Stomach smooth muscle (tissue), 2 donors: ENCODE results near the gene UXS1.
A peak's percentile ranks its signal among the peaks of the same experiment; 100 is the strongest.

Source experiments
- H3K27ac ChIP-seq: one replicate; pipeline ENCODE4 v1.7.0; 2013; ENCODE audit warnings: mild to moderate bottlenecking, low read length, inconsistent platforms
- H3K27me3 ChIP-seq, 2 donors: one replicate each; pipeline ENCODE4 v1.7.0; 2013; ENCODE audit warnings: low read length in 2 of 2; ENCODE audit not compliant: insufficient read depth in 2 of 2, control insufficient read depth in 1 of 2
- H3K36me3 ChIP-seq, 2 donors: one replicate each; pipeline ENCODE4 v1.7.0; 2013; ENCODE audit warnings: low read length in 2 of 2; ENCODE audit not compliant: control insufficient read depth in 2 of 2, insufficient read depth in 2 of 2
- H3K4me1 ChIP-seq: one replicate; pipeline ENCODE4 v1.7.0; 2013; ENCODE audit warnings: low read length; ENCODE audit not compliant: control insufficient read depth, insufficient read depth
- H3K4me3 ChIP-seq, 2 donors: one replicate each; pipeline ENCODE4 v1.7.0; 2013; ENCODE audit warnings: low read length in 2 of 2
- H3K9ac ChIP-seq, 2 donors: one replicate each; pipeline ENCODE4 v1.7.0; 2013; ENCODE audit warnings: low read length in 2 of 2, mild to moderate bottlenecking in 1 of 2
- H3K9me3 ChIP-seq, 2 donors: one replicate each; pipeline ENCODE4 v1.7.0; 2013; ENCODE audit warnings: low read length in 2 of 2; ENCODE audit not compliant: control insufficient read depth in 2 of 2
- donor health status: healthy.
- donor health status: Pancreatic carcinoma.

The UXS1 gene

GRCh38 chr2:106061611-106062349, 132.3 kb downstream of the UXS1 start:
- Histone ChIP-seq H3K4me1 (peaks cover 15% of the 10 kb centered on the region), H3K27me3 (peaks cover 0 to 4% of the 10 kb centered on the region in 2 donors), H3K9ac (no peak overlapping the region), H3K36me3 (no peaks in the 10 kb centered on the region), H3K9me3 (no peaks in the 10 kb centered on the region), H3K27ac (no peak overlapping the region), H3K4me3 (no peak overlapping the region)

GRCh38 chr2:106059416-106060065, 134.6 kb downstream of the UXS1 start:
- Histone ChIP-seq H3K4me1 (no peaks in the 10 kb centered on the region), H3K9me3 (no peaks in the 10 kb centered on the region), H3K9ac (no peak overlapping the region), H3K27ac (no peak overlapping the region), H3K27me3 (peaks cover 0 to 2% of the 10 kb centered on the region in 2 donors), H3K4me3 (no peak overlapping the region), H3K36me3 (no peaks in the 10 kb centered on the region)

GRCh38 chr2:106058469-106059137, 135.5 kb downstream of the UXS1 start:
- no peaks in the 10 kb centered on the region for H3K4me1 ChIP-seq
- peaks cover 0 to 2% of the 10 kb centered on the region in 2 donors for H3K27me3 ChIP-seq
- no peaks in the 10 kb centered on the region for H3K9me3 ChIP-seq
- H3K9ac ChIP-seq, result no peak overlapping the region
- no peak overlapping the region for H3K27ac ChIP-seq
- H3K4me3 ChIP-seq, result no peak overlapping the region
- H3K36me3 ChIP-seq, result no peaks in the 10 kb centered on the region

- Histone ChIP-seq H3K9ac (no peak overlapping the region), H3K9me3 (no peaks in the 10 kb centered on the region), H3K4me3 (no peak overlapping the region), H3K4me1 (peaks cover 4% of the 10 kb centered on the region), H3K27me3 (no peaks in the 10 kb centered on the region), H3K36me3 (no peaks in the 10 kb centered on the region), H3K27ac (no peak overlapping the region)
Measured at GRCh38 chr2:106057206-106057605, 136.9 kb downstream of the UXS1 start.

DNA sequence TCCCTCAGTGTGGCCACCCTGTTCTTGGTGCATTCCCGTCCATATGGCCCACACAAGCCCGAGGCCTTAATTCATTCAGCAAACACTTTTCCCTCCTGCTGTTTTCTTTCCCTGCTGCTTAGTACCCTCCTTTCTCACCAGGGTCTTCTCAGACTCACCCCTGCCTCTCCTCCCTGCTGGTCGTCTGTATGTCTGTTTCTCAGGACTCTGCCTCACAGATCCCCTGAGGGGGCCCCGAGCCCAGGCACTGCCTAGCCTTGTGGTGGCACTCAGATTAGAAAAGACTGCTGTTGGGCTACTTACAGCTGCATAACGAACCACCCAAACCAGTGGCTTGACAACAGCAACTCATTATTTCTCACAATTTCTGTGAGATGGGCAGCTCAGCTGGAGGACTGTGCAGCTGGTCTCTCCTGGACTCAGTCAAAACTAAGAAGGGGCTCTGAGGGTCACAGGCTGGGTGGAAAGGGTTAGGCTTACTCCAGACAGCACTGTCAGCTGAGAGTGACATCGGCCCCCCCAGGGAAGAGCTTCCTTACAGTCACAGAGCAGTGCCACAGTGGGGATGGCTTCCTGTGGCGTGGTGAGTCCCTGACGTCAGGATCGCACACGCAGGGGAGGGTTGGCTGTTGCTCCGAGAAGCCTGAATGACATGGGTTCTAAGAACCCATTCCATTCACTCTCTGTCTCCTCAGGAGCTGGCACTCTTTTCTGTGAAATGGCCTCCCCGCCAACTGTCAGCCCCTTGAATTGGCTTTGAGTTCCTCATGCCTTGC, 139.0 kb downstream of the UXS1 start:
- Histone ChIP-seq H3K27me3 (no peaks in the 10 kb centered on the region), H3K4me1 (peaks cover 4% of the 10 kb centered on the region), H3K27ac (no peak overlapping the region), H3K9ac (no peak overlapping the region), H3K9me3 (no peaks in the 10 kb centered on the region), H3K4me3 (no peak overlapping the region), H3K36me3 (no peaks in the 10 kb centered on the region)

DNA sequence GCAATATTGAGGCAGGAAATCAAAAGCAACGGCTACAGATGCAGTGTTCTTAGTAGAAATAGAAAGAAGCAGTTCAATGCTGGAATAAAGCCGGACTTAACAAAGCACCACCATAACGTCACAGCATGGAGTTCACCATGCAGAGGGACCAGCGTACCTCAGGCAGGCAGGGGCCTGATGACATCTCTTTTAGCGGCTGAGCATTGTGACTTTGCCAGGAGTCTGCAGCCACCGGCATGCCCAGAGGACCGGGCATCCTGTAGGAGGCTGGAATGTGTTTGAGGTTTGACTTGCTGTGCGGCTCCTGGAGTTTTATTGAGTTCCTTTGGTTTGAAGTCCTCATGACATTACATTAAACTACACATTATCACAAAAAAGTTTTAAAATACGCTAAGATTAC, 139.8 kb downstream of the UXS1 start:
- Histone ChIP-seq H3K36me3 (no peaks in the 10 kb centered on the region), H3K27me3 (no peaks in the 10 kb centered on the region)

DNA sequence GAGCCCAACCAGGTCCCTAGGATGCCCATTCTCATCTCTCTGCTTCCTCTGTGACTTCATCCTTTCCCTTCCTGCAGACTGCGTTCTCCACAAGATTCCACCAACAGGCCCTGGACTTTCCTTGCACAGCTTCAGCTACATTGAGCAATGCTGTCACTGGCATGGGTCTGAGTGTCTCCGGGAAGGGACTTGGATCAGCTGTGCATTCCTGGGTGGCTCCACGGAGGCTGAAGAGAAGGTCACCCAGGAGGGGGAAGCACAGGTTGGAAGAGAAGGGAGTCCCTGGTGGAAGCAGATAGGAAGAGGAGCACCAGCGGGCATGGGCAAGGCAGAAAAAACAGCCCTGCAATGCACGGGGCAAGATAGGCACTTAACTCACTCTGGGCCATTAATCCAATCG, 140.5 kb downstream of the UXS1 start:
- H3K27ac ChIP-seq, result no peak overlapping the region
- H3K9me3 ChIP-seq, result no peaks in the 10 kb centered on the region
- no peak overlapping the region for H3K9ac ChIP-seq
- no peaks in the 10 kb centered on the region for H3K36me3 ChIP-seq
- H3K4me1 ChIP-seq, result peaks cover 4% of the 10 kb centered on the region
- no peaks in the 10 kb centered on the region for H3K27me3 ChIP-seq
- H3K4me3 ChIP-seq, result no peak overlapping the region

More for the DNA sequence above, 139.8 kb downstream of the UXS1 start:
- Histone ChIP-seq H3K4me1 (peaks cover 4% of the 10 kb centered on the region), H3K9me3 (no peaks in the 10 kb centered on the region), H3K27ac (no peak overlapping the region), H3K4me3 (no peak overlapping the region), H3K9ac (no peak overlapping the region)

GRCh38 chr2:106053116-106053515, 141.0 kb downstream of the UXS1 start:
- no peaks in the 10 kb centered on the region for H3K9me3 ChIP-seq
- H3K27me3 ChIP-seq, result no peaks in the 10 kb centered on the region
- no peaks in the 10 kb centered on the region for H3K36me3 ChIP-seq
- no peak overlapping the region for H3K27ac ChIP-seq
- H3K4me3 ChIP-seq, result no peak overlapping the region
- H3K9ac ChIP-seq, result no peak overlapping the region
- H3K4me1 ChIP-seq, result peaks cover 4% of the 10 kb centered on the region

GRCh38 chr2:106044859-106045258, 149.2 kb downstream of the UXS1 start:
- Histone ChIP-seq H3K9me3 (no peaks in the 10 kb centered on the region), H3K4me3 (no peak overlapping the region), H3K9ac (no peak overlapping the region), H3K36me3 (no peaks in the 10 kb centered on the region), H3K27me3 (no peaks in the 10 kb centered on the region), H3K27ac (no peak overlapping the region), H3K4me1 (peaks cover 17% of the 10 kb centered on the region)

- Histone ChIP-seq H3K36me3 (no peaks in the 10 kb centered on the region), H3K4me1 (peaks cover 21% of the 10 kb centered on the region), H3K27me3 (no peaks in the 10 kb centered on the region), H3K27ac (peak overlapping the region; percentile 49), H3K9ac (no peak overlapping the region), H3K9me3 (no peaks in the 10 kb centered on the region), H3K4me3 (no peak overlapping the region)
Measured at GRCh38 chr2:106044021-106044420, 150.1 kb downstream of the UXS1 start.
